Progenitor cell of endocrine pancreas (in vitro differentiated cells): ENCODE data around the gene NEMP2. TPM values are rescaled to one million over a fixed set of nuclear protein-coding genes. Genes with fewer than 3 reads are reported as not detected.

Source experiments
- DNase-seq: peaks from one replicate; pipeline ENCODE4 v3.0.0; 2021; ENCODE audit warnings: low spot score; ENCODE audit not compliant: unreplicated experiment
- H3K27ac Mint-ChIP-seq: 2 replicates; pipeline ENCODE4 v1.8.0; 2021; ENCODE audit warnings: mild to moderate bottlenecking, moderate library complexity, mixed read lengths
- H3K27me3 Mint-ChIP-seq: 2 replicates; pipeline ENCODE4 v1.8.0; 2021; ENCODE audit warnings: mixed read lengths
- H3K36me3 Mint-ChIP-seq: 2 replicates; pipeline ENCODE4 v1.8.0; 2022; ENCODE audit warnings: mixed read lengths; ENCODE audit not compliant: insufficient read depth
- H3K4me1 Mint-ChIP-seq: 2 replicates; pipeline ENCODE4 v1.8.0; 2021; ENCODE audit warnings: low read depth, mixed read lengths
- H3K4me3 Mint-ChIP-seq: 2 replicates; pipeline ENCODE4 v1.8.0; 2021; ENCODE audit warnings: low read depth, mild to moderate bottlenecking, moderate library complexity, mixed read lengths
- H3K9me3 Mint-ChIP-seq: 2 replicates; pipeline ENCODE4 v1.8.0; 2021; ENCODE audit warnings: low read depth, mixed read lengths
- CTCF ChIP-seq: fragments of 200-600 bp; sonication (generic); IDR thresholded peaks from one replicate; pipeline ENCODE4 v1.5.0; 2021; ENCODE audit warnings: antibody characterized with exemption, mild to moderate bottlenecking; ENCODE audit not compliant: unreplicated experiment
- total RNA-seq: library from RNA; stranded (reverse); gene quantifications from 2 replicates; pipeline ENCODE4 v1.2.1, GENCODE V29; 2021

Gene NEMP2
- total RNA-seq, 1 donor from 2014 or later, result 10.2 TPM

DNA sequence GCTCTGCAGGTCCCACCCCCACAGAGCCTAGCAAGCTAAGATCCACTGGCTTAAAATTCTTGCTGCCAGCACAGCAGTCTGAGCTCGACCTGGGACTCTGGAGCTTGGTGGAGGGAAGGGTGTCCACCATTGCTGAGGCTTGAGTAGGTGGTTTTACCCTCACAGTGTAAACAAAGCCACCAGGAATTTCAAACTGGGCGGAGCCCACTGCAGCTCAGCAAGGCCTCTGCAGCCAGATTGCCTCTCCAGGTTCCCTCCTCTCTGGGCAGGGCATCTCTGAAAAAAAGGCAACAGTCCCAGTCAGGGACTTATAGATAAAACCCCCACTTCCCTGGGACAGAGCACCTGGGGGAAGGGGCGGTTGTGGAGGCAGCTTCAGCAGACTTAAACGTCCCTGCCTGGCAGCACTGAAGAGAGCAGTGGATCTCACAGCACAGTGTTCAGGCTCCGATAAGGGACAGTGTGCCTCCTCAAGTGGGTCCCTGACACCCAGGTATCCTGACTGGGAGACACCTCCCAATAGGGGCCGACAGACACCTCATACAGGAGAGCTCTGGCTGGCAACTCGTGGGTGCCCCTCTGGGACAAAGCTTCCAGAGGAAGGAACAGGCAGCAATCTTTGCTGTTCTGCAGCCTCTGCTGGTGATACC lies 20.0 kb upstream of the NEMP2 start:
- Mint-ChIP-seq H3K4me1 (no peaks in the 10 kb centered on the region), H3K36me3 (peaks cover 5% of the 10 kb centered on the region), H3K9me3 (peaks cover 7% of the 10 kb centered on the region), H3K27ac (no peak overlapping the region), H3K27me3 (no peaks in the 10 kb centered on the region), H3K4me3 (no peak overlapping the region)
- no peak for DNase-seq
- no peak for TF ChIP-seq CTCF

GRCh38 chr2:190553254-190553653 lies 18.7 kb upstream of the NEMP2 start:
- no peaks in the 10 kb centered on the region for H3K27me3 Mint-ChIP-seq
- no peaks in the 10 kb centered on the region for H3K4me1 Mint-ChIP-seq
- TF ChIP-seq CTCF, result no peak
- H3K4me3 Mint-ChIP-seq, result no peak overlapping the region
- DNase-seq, result no peak
- H3K9me3 Mint-ChIP-seq, result peaks cover 7% of the 10 kb centered on the region
- peaks cover 5% of the 10 kb centered on the region for H3K36me3 Mint-ChIP-seq
- no peak overlapping the region for H3K27ac Mint-ChIP-seq

DNA sequence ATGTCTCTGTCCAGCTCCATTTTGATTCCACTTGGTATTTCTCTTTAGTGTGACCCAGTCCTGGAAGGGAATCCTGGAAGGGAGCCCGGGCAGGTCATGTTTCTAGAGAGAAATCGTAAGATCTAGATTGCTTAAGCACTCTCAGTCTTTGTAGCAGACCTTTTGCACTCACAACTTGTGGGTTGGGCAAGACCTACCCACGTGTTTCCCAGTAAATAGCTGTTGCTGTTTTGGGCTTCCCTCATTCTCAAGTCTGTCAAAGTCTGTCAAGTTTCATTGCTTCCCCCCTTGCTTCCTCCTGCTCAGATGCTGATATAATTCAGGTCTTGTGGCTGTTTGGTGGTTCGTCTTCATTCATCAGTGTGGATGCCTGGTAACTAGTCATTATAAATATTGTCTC lies 17.4 kb upstream of the NEMP2 start:
- Mint-ChIP-seq H3K27me3 (no peaks in the 10 kb centered on the region), H3K27ac (no peak overlapping the region), H3K36me3 (peaks cover 5% of the 10 kb centered on the region), H3K4me1 (peaks cover 1% of the 10 kb centered on the region), H3K4me3 (no peak overlapping the region), H3K9me3 (peaks cover 7% of the 10 kb centered on the region)
- DNase-seq, result no peak
- no peak for TF ChIP-seq CTCF

DNA sequence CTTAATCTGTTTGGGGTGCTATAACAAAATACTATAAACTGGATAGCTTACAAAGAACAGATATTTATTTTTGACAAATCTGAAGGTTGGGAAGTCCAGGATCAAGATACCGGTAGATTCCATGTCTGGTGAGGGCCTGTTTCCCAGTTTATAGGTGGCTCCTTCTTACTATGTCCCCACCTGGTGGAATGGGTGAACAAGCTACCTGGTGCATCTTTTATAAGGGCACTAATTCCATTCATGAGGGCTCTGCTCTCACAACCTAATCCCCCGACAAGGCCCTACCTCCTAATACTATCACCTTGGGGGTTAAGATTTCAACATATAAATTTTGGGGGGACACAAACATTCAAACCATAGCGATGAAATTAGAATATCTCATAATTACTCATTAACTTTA lies 15.6 kb upstream of the NEMP2 start:
- Mint-ChIP-seq H3K36me3 (no peaks in the 10 kb centered on the region), H3K9me3 (no peaks in the 10 kb centered on the region), H3K4me1 (peaks cover 5% of the 10 kb centered on the region), H3K27me3 (no peaks in the 10 kb centered on the region), H3K4me3 (no peak overlapping the region), H3K27ac (no peak overlapping the region)
- DNase-seq, result no peak
- no peak for TF ChIP-seq CTCF

DNA sequence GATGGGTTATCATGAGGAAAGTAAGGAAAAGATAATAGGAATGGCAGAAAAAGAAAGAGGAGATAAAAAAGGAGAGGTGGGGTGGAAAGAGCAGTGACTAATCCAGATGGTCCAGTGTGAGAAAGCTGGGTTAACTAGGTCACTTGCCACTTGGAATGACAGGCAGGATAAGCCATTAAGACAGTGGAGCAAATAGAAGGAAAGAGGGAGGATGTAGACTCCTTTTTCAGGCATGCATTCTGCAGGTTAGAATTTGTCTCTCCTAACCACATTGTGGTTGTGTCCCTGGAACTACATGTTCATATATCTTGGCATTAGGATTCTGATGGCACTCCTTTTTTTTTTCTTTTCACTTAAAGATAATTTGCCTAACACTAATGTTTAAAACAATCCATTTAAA lies 13.4 kb upstream of the NEMP2 start:
- H3K4me3 Mint-ChIP-seq, result no peak overlapping the region
- no peak for DNase-seq
- no peak for TF ChIP-seq CTCF
- no peaks in the 10 kb centered on the region for H3K36me3 Mint-ChIP-seq
- H3K4me1 Mint-ChIP-seq, result peaks cover 5% of the 10 kb centered on the region
- no peaks in the 10 kb centered on the region for H3K9me3 Mint-ChIP-seq
- no peak overlapping the region for H3K27ac Mint-ChIP-seq
- no peaks in the 10 kb centered on the region for H3K27me3 Mint-ChIP-seq
